Keratinocyte (primary cell): Measurements from ENCODE around the gene KCNB1.

Experiments used
- CTCF ChIP-seq, 3 experiments: IDR thresholded peaks in 1 of 3; conservative IDR thresholded peaks in 1 of 3; optimal IDR thresholded peaks in 1 of 3; 2 replicates in 2 of 3; 3 replicates in 1 of 3; pipeline versions ENCODE3 to v1.5.1; 2011; ENCODE audit warnings: low read length in 3 of 3, mild to moderate bottlenecking in 3 of 3, moderate library complexity in 2 of 3, control low read depth in 1 of 3, inconsistent platforms in 1 of 3; ENCODE audit not compliant: insufficient read depth in 2 of 3; ENCODE audit errors: extremely low read depth in 1 of 3
- EZH2 ChIP-seq: IDR thresholded peaks from one replicate; pipeline ENCODE4 v1.6.1; 2012; ENCODE audit warnings: inconsistent platforms, mild to moderate bottlenecking, low read length, moderate library complexity

DNA sequence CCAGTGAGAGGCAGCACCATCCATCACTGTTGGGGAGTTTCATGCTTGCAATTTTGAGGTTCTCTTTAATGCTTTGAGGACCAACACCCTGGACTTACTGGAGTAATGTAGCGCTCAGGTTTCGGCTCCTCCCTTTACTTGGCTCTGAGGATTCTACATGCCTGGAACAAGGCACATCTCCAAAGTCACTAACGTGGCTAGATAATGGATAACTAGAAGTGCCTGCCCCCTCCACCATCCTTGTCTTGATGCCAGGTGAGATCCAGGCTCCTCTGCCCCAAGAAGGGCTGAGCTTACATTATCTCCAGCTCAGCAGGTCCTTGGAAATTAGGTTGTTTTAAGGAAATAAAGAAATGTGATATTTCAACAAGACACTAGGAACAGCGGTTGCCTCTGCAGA, 129.1 kb downstream of the KCNB1 start:
- TF ChIP-seq CTCF (optimal IDR thresholded peaks at IDR 0.05 in 1 of 3, IDR thresholded peaks at IDR 0.05 in 1 of 3, conservative IDR thresholded peaks at IDR 0.05 in 1 of 3; ENCODE audit: extremely low read depth in 1 of 3, insufficient read depth in 2 of 3, low read length in 3 of 3) (no peak), EZH2 (no peak)
